Endothelial cell (in vitro differentiated cells): ENCODE measurements around the gene HBZ. TPM values are rescaled to one million over a fixed set of nuclear protein-coding genes. Genes with fewer than 3 reads are reported as not detected.

ENCODE experiments used
- total RNA-seq: library from RNA; stranded (reverse); fragmentation: NEBNext Ultra II Directional; extraction: Animal tissue kit (Norgen Biotek cat#: 25700); gene quantifications from one replicate; pipeline ENCODE4 v1.2.1, GENCODE V29; 2021; ENCODE audit not compliant: unreplicated experiment

Gene HBZ
- total RNA-seq, 1 donor from 2014 or later = not detected

Other genes starting within 250 kb of the HBZ start
- gene POLR3K, start 99.0 kb upstream of the HBZ start, total RNA-seq = 11.9 TPM
- gene SNRNP25, start 98.8 kb upstream of the HBZ start, total RNA-seq = 30.6 TPM
- 60.7 TPM for gene RHBDF1, start 80.0 kb upstream of the HBZ start, total RNA-seq
- gene MPG, start 74.4 kb upstream of the HBZ start, total RNA-seq = 38.6 TPM
- 39.1 TPM for gene NPRL3, start 14.0 kb upstream of the HBZ start, total RNA-seq
- not detected for gene HBM, start 13.3 kb downstream of the HBZ start, total RNA-seq
- gene HBA2, start 20.2 kb downstream of the HBZ start, total RNA-seq = not detected
- not detected for gene HBA1, start 24.0 kb downstream of the HBZ start, total RNA-seq
- gene HBQ1, start 27.8 kb downstream of the HBZ start, total RNA-seq = not detected
- gene LUC7L, start 76.8 kb downstream of the HBZ start, total RNA-seq = 92.2 TPM
- gene FAM234A, start 82.2 kb downstream of the HBZ start, total RNA-seq = 72.3 TPM
- not detected for gene RGS11, start 123.3 kb downstream of the HBZ start, total RNA-seq
- not detected for gene ARHGDIG, start 127.9 kb downstream of the HBZ start, total RNA-seq
- gene PDIA2, start 130.5 kb downstream of the HBZ start, total RNA-seq = not detected
- 17.5 TPM for gene AXIN1, start 200.1 kb downstream of the HBZ start, total RNA-seq
- 70.8 TPM for gene MRPL28, start 217.9 kb downstream of the HBZ start, total RNA-seq
- gene PGAP6, start 229.3 kb downstream of the HBZ start, total RNA-seq = 133 TPM
- gene NME4, start 244.6 kb downstream of the HBZ start, total RNA-seq = 139 TPM
- gene DECR2, start 249.2 kb downstream of the HBZ start, total RNA-seq = 14.6 TPM